B cell (primary cell): ENCODE measurements around the gene GRK6. TPM values are rescaled to one million over a fixed set of nuclear protein-coding genes. Genes with fewer than 3 reads are reported as not detected.

Experiments
- ATAC-seq: fragments of 200-7000 bp; cut with Tn5 transposase; one replicate; pipeline ENCODE4 v1.10.0; 2021; ENCODE audit warnings: low read depth, mild to moderate bottlenecking, moderate number of reproducible peaks, moderate library complexity
- CTCF ChIA-PET: fragments of 350-600 bp; sonication (Branson Sonifier 250); formaldehyde crosslinking; loops from one replicate; lab custom pipeline; 2021; ENCODE audit warnings: antibody characterized with exemption, inconsistent platforms; lab: Charles Lee
- POLR2A ChIA-PET: fragments of 350-600 bp; sonication (Branson Sonifier 250); formaldehyde crosslinking; loops from one replicate; lab custom pipeline; 2021; ENCODE audit warnings: antibody characterized with exemption; lab: Charles Lee
- DNase-seq: peaks from one replicate; pipeline ENCODE4 v3.0.0; 2013
- H2AFZ ChIP-seq: 2 replicates; pipeline ENCODE4 v1.6.1; 2012; ENCODE audit warnings: mild to moderate bottlenecking, low read depth, low read length; ENCODE audit not compliant: insufficient read depth, poor library complexity, severe bottlenecking
- H3K27ac ChIP-seq, 2 donors: 1 replicate in 1 of 2; 2 replicates in 1 of 2; pipeline ENCODE4 v1.5.1; 2012 to 2013; ENCODE audit warnings: low read length in 2 of 2, mild to moderate bottlenecking in 2 of 2, moderate library complexity in 1 of 2
- H3K27me3 ChIP-seq, 4 experiments: fragments of 200-600 bp in 1 of 4; sonication (generic) in 1 of 4; replicated peaks in 1 of 4; 1 replicate in 2 of 4; 2 replicates in 2 of 4; pipeline versions ENCODE4 v1.6.1 to v1.7.0; 2013 to 2016; ENCODE audit warnings: low read length in 3 of 4, mild to moderate bottlenecking in 2 of 4, mixed read lengths in 1 of 4, moderate library complexity in 1 of 4; ENCODE audit not compliant: insufficient read depth in 4 of 4, control insufficient read depth in 3 of 4; ENCODE audit errors: control extremely low read depth in 1 of 4
- H3K36me3 ChIP-seq, 2 experiments: replicated peaks in 1 of 2; 1 replicate in 1 of 2; 2 replicates in 1 of 2; pipeline versions ENCODE4 v1.6.1 to v1.7.1; 2013; ENCODE audit warnings: low read length in 1 of 2; ENCODE audit not compliant: insufficient read depth in 2 of 2, control insufficient read depth in 1 of 2; ENCODE audit errors: control extremely low read depth in 1 of 2, extremely low read depth in 1 of 2
- H3K4me1 ChIP-seq, 2 donors: fragments of 200-600 bp in 1 of 2; sonication (generic) in 1 of 2; 1 replicate in 1 of 2; 2 replicates in 1 of 2; pipeline versions ENCODE4 v1.5.1 to v1.6.1; 2013 to 2017; ENCODE audit warnings: low read length in 2 of 2; ENCODE audit not compliant: control insufficient read depth in 2 of 2, insufficient read depth in 2 of 2
- H3K4me2 ChIP-seq: replicated peaks from 2 replicates; pipeline ENCODE3; 2012; ENCODE audit warnings: mild to moderate bottlenecking, low read depth, low read length; ENCODE audit not compliant: poor library complexity, severe bottlenecking
- H3K4me3 ChIP-seq, 5 experiments: fragments of 200-600 bp in 1 of 5; sonication (generic) in 1 of 5; 1 replicate in 3 of 5; 2 replicates in 2 of 5; pipeline versions ENCODE4 v1.5.1 to v1.7.0; 2011 to 2016; ENCODE audit warnings: low read length in 4 of 5, mild to moderate bottlenecking in 4 of 5, low read depth in 2 of 5, control low read depth in 1 of 5, moderate library complexity in 1 of 5; ENCODE audit not compliant: insufficient read depth in 1 of 5; ENCODE audit errors: control extremely low read depth in 1 of 5, extremely low read depth in 1 of 5
- H3K79me2 ChIP-seq: fragments of 200-600 bp; sonication (generic); one replicate; pipeline ENCODE4 v1.6.0; 2016; ENCODE audit warnings: low read length; ENCODE audit not compliant: control insufficient read depth, insufficient read depth
- H3K9ac ChIP-seq: fragments of 200-600 bp; sonication (generic); 2 replicates; pipeline ENCODE4 v1.6.1; 2017; ENCODE audit warnings: mild to moderate bottlenecking, low read length, moderate library complexity
- H3K9me3 ChIP-seq, 3 donors: one replicate each; pipeline versions ENCODE4 v1.6.1 to v1.7.1; 2013; ENCODE audit warnings: low read length in 2 of 3; ENCODE audit not compliant: control insufficient read depth in 2 of 3, insufficient read depth in 1 of 3; ENCODE audit errors: control extremely low read depth in 1 of 3
- H4K20me1 ChIP-seq: 2 replicates; pipeline ENCODE4 v1.6.0; 2012; ENCODE audit warnings: mild to moderate bottlenecking, low read length; ENCODE audit not compliant: insufficient read depth, control insufficient read depth, poor library complexity, severe bottlenecking
- H3K27ac Mint-ChIP-seq: one replicate; pipeline ENCODE4 v1.8.0; 2021; ENCODE audit warnings: mixed read lengths
- H3K27me3 Mint-ChIP-seq: one replicate; pipeline ENCODE4 v1.8.0; 2021; ENCODE audit warnings: mixed read lengths
- H3K4me1 Mint-ChIP-seq: one replicate; pipeline ENCODE4 v1.8.0; 2021; ENCODE audit warnings: mixed read lengths
- H3K4me3 Mint-ChIP-seq: one replicate; pipeline ENCODE4 v1.8.0; 2021; ENCODE audit warnings: mixed read lengths
- H3K9me3 Mint-ChIP-seq: one replicate; pipeline ENCODE4 v1.8.0; 2022; ENCODE audit warnings: mixed read lengths; ENCODE audit not compliant: insufficient read depth
- CTCF ChIP-seq: fragments of 200-600 bp; IDR thresholded peaks from one replicate; pipeline ENCODE4 v1.8.0; 2022; ENCODE audit warnings: antibody characterized with exemption, mild to moderate bottlenecking
- EZH2 ChIP-seq: IDR thresholded peaks from 2 replicates; pipeline ENCODE4 v1.6.1; 2012; ENCODE audit warnings: borderline replicate concordance, low read depth, mild to moderate bottlenecking, moderate library complexity, low read length; ENCODE audit not compliant: insufficient read depth, poor library complexity, severe bottlenecking
- WGBS: methylation state at CpG from one replicate; pipeline ENCODE4 v1.1.5; 2013; ENCODE audit warnings: missing lambda C conversion rate; ENCODE audit not compliant: insufficient coverage; 5-methylcytosine and 5-hydroxymethylcytosine counted together
- intact Hi-C: fragments of 100-400 bp; cut with micrococcal nuclease; formaldehyde crosslinking; loops from one replicate; pipeline ENCODE4 v1.10.0; 2022
- polyA plus RNA-seq: library from polyadenylated mRNA; depleted of rRNA; stranded (reverse); fragments of >200 nt; gene quantifications from 2 replicates; pipeline ENCODE4 v1.2.3, GENCODE V29; 2012
- total RNA-seq, 2 donors: library from RNA; stranded (reverse); fragments of 120-200 nt in 1 of 2; gene quantifications; 1 replicate in 1 of 2; 2 replicates in 1 of 2; pipeline versions ENCODE4 v1.2.3 to v1.2.4, GENCODE V29; 2013 to 2022

The GRK6 gene
- total and polyA plus RNA-seq, 2 donors (not counting 1 experiment from before 2014, with no cell fraction given) = 155 to 173 TPM

- ChIA-PET POLR2A (interaction anchor here (10.8 kb wide), 1 partner anchor 9 kb away, joined by 103 read pairs; no protein-coding TSS in a partner anchor), CTCF (interaction anchor here (0.7 to 21.3 kb wide), 5 partner anchors 11 to 51 kb away, joined by 3 to 628 read pairs (median 3); partner anchors contain the start of genes F12, GRK6 and PFN3)
- H3K4me3 Mint-ChIP-seq = no peak overlapping the region
- no peak overlapping the region for H3K9ac ChIP-seq
- DNase-seq = peak; percentile 15
- no peaks in the 10 kb centered on the region for H3K27me3 Mint-ChIP-seq
- WGBS = 95% methylated on average over 24 of the region's 24 CpGs
- no peaks in the 10 kb centered on the region for H3K9me3 Mint-ChIP-seq
- H3K9me3 ChIP-seq = no peaks in the 10 kb centered on the region
- H3K4me1 ChIP-seq = peaks cover 10 to 15% of the 10 kb centered on the region in 2 donors
- H3K4me2 ChIP-seq = no peak overlapping the region
- H4K20me1 ChIP-seq = peaks cover 95% of the 10 kb centered on the region
- TF ChIP-seq CTCF (no peak), EZH2 (no peak)
- no peak overlapping the region for H2AFZ ChIP-seq
- no peak overlapping the region for H3K4me3 ChIP-seq
- H3K27ac Mint-ChIP-seq = peak overlapping the region; percentile 47
- ATAC-seq = peak; percentile 23
- intact Hi-C loops = no loop called here
- no peak overlapping the region for H3K27ac ChIP-seq
- peaks cover 28% of the 10 kb centered on the region for H3K4me1 Mint-ChIP-seq
- no peaks in the 10 kb centered on the region for H3K27me3 ChIP-seq
- peaks cover 22% of the 10 kb centered on the region for H3K79me2 ChIP-seq
- H3K36me3 ChIP-seq = peaks cover 4 to 73% of the 10 kb centered on the region in 2 experiments
Measured at GRCh38 chr5:177440211-177440989, 13.9 kb downstream of the GRK6 start.
